Measurements from ENCODE around the gene YBEY. TPM values are rescaled to one million over a fixed set of nuclear protein-coding genes. Genes with fewer than 3 reads are reported as not detected.
"Not testable (repeated sequence)": the region's sequence is repeated elsewhere in the genome, so short reads cannot be mapped to it uniquely, and the experiment has no call there.

The YBEY gene
- 23.0 and 23.1 TPM in 2 replicates for total RNA-seq
- long read RNA-seq, partial matches to known transcripts, result 1 of 4 reads
- long read RNA-seq, other reads (novel, unspliced or antisense), result 0 of 4 reads

- no peaks in the 10 kb centered on the region for H3K9me3 Mint-ChIP-seq
- peak within 1 kb of the TSS; percentile 92 for H3K4me3 Mint-ChIP-seq
- H3K4me1 Mint-ChIP-seq, result peaks cover 45% of the 10 kb centered on the region
- DNase-seq (ENCODE audit: low read depth, low spot score), result peak; percentile 84
- H3K27ac Mint-ChIP-seq (ENCODE audit: unreplicated experiment), result peak within 1 kb of the TSS; percentile 89
- H3K27me3 Mint-ChIP-seq (ENCODE audit: low read depth), result no peaks in the 10 kb centered on the region
- TF ChIP-seq CTCF (conservative IDR thresholded peaks at IDR 0.05), result peak; percentile 62
- H3K36me3 Mint-ChIP-seq (ENCODE audit: low read depth), result peaks cover 18% of the 10 kb centered on the region
Observed at GRCh38 chr21:46285761-46286647, at the start of gene YBEY. Gene YBEY (plus strand): TSS chr21:46286342. CDS start chr21:46286914, 572 bp downstream.

GRCh38 chr21:46237474-46237873 lies 48.7 kb upstream of the YBEY start:
- Mint-ChIP-seq H3K4me3 (no peak overlapping the region), H3K27ac (ENCODE audit: unreplicated experiment) (no peak overlapping the region), H3K4me1 (no peaks in the 10 kb centered on the region), H3K9me3 (peaks cover 12% of the 10 kb centered on the region), H3K36me3 (ENCODE audit: low read depth) (peaks cover 59% of the 10 kb centered on the region), H3K27me3 (ENCODE audit: low read depth) (no peaks in the 10 kb centered on the region)
- no peak for TF ChIP-seq CTCF (conservative IDR thresholded peaks at IDR 0.05)
- DNase-seq (ENCODE audit: low read depth, low spot score), result no peak

- no peak for TF ChIP-seq CTCF (conservative IDR thresholded peaks at IDR 0.05)
- H3K4me1 Mint-ChIP-seq, result no peaks in the 10 kb centered on the region
- no peak overlapping the region for H3K4me3 Mint-ChIP-seq
- H3K27me3 Mint-ChIP-seq (ENCODE audit: low read depth), result no peaks in the 10 kb centered on the region
- DNase-seq (ENCODE audit: low read depth, low spot score), result no peak
- no peak overlapping the region for H3K27ac Mint-ChIP-seq (ENCODE audit: unreplicated experiment)
- H3K9me3 Mint-ChIP-seq, result no peaks in the 10 kb centered on the region
- peaks cover 41% of the 10 kb centered on the region for H3K36me3 Mint-ChIP-seq (ENCODE audit: low read depth)
Observed at GRCh38 chr21:46239817-46240325, 46.3 kb upstream of the YBEY start.

GRCh38 chr21:46241577-46241976 lies 44.6 kb upstream of the YBEY start:
- H3K4me1 Mint-ChIP-seq; H3K4me3 Mint-ChIP-seq; DNase-seq (ENCODE audit: low read depth, low spot score); H3K9me3 Mint-ChIP-seq; H3K27me3 Mint-ChIP-seq (ENCODE audit: low read depth); H3K27ac Mint-ChIP-seq (ENCODE audit: unreplicated experiment): not testable (repeated sequence)
- peaks cover 32% of the 10 kb centered on the region for H3K36me3 Mint-ChIP-seq (ENCODE audit: low read depth)

- no peak for TF ChIP-seq CTCF (conservative IDR thresholded peaks at IDR 0.05)
- Mint-ChIP-seq H3K4me1 (no peaks in the 10 kb centered on the region), H3K9me3 (no peaks in the 10 kb centered on the region), H3K4me3 (no peak overlapping the region), H3K27me3 (ENCODE audit: low read depth) (no peaks in the 10 kb centered on the region), H3K27ac (ENCODE audit: unreplicated experiment) (no peak overlapping the region), H3K36me3 (ENCODE audit: low read depth) (peaks cover 32% of the 10 kb centered on the region)
- DNase-seq (ENCODE audit: low read depth, low spot score), result no peak
Observed at GRCh38 chr21:46243325-46243724, 42.8 kb upstream of the YBEY start.

GRCh38 chr21:46243960-46244361 lies 42.2 kb upstream of the YBEY start:
- H3K4me3 Mint-ChIP-seq, result no peak overlapping the region
- peaks cover 28% of the 10 kb centered on the region for H3K36me3 Mint-ChIP-seq (ENCODE audit: low read depth)
- DNase-seq (ENCODE audit: low read depth, low spot score), result no peak
- no peak for TF ChIP-seq CTCF (conservative IDR thresholded peaks at IDR 0.05)
- no peaks in the 10 kb centered on the region for H3K27me3 Mint-ChIP-seq (ENCODE audit: low read depth)
- no peaks in the 10 kb centered on the region for H3K4me1 Mint-ChIP-seq
- no peaks in the 10 kb centered on the region for H3K9me3 Mint-ChIP-seq
- no peak overlapping the region for H3K27ac Mint-ChIP-seq (ENCODE audit: unreplicated experiment)

Data from neural crest cell (in vitro differentiated cells).